CD1c-positive myeloid dendritic cell (primary cell): ENCODE results near the gene MINK1.
"Not testable (repeated sequence)": the region's sequence is repeated elsewhere in the genome, so short reads cannot be mapped to it uniquely, and the experiment has no call there.

Experiments
- DNase-seq: peaks from one replicate; pipeline ENCODE4 v3.0.0-alpha.2; 2016; ENCODE audit errors: extremely low spot score

Gene MINK1

DNA sequence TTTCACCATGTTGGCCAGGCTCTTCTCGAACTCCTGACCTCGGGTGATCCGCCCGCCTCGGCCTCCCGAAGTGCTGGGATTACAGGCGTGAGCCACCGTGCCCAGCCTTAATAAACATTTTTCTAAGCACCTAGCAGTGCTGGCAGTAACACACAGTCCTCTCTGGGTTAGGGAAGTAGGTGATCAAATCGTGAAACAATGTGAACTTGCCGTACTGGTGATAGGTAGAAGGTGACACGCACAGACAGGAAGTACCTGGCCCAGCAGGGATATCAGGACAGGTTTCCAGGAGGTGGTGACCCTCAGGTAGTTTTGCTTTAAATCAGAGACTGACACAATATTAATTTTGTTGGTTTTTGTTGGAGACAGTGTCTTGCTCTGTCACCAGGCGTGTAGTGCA, 21.7 kb upstream of the MINK1 start:
- DNase-seq, result no peak

DNA sequence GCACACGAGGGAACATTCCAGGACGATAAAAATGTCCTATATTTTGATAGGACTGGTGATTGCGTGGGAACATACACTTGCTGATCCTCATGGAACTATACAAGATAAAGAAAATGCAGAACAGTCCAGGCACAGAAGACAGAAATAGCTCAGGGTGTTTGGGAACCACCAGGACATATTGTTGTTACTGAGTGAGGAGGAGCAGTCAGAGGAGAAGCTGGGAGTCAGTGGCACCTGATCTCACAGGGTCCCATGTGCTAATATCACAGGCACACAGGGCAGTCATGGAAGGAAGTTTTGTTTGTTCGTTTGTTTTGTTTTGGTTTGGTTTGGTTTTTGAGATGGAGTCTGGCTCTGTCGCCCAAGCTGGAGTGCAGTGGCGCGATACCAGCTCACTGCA, 20.4 kb upstream of the MINK1 start:
- DNase-seq, result no peak

DNA sequence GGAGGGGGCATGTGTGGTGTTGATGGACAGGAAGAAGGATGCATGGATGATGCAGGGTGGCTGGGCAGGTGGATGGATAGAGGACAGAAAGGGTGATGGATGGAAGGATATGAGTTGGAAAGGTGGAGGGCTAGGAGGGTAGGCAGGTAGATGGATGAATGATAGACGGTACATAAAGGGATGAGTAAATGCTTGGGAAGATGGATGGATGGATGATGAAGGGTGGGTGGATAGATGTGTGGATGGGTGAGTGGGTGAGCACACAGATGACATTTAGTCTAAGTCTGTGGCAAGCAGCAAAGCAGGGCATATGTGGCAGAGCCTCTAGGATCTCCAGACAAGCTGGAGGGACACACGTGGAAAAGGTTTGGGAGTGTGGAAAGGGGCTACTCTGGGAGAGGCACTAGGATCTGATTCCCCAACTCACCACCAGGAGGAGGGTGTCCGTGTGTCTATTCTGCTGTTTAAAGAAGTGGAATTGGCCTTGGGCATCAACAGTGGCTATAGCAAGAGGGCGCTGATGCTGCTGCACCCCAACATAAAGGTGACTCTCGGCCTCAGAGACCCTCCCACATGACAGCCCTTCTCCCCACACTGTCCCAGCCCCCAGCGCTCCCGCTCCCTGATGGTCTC, 18.0 kb upstream of the MINK1 start:
- DNase-seq, result peak; percentile 18

DNA sequence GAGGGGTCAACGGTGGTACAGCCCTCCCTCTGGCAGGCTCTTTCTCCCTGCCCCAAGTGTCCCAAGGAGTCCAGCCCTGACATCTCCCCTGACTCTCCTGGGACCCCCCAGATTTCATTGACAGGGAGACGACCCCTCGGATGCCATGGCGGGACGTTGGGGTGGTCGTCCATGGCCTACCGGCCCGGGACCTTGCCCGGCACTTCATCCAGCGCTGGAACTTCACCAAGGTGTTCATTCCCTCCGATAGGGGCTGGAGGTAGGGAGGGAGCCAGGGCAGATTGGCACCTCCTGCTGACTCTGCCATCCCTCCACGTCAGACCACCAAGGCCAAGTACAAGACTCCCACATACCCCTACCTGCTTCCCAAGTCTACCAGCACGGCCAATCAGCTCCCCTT, 16.3 kb upstream of the MINK1 start:
- DNase-seq, result no peak

DNA sequence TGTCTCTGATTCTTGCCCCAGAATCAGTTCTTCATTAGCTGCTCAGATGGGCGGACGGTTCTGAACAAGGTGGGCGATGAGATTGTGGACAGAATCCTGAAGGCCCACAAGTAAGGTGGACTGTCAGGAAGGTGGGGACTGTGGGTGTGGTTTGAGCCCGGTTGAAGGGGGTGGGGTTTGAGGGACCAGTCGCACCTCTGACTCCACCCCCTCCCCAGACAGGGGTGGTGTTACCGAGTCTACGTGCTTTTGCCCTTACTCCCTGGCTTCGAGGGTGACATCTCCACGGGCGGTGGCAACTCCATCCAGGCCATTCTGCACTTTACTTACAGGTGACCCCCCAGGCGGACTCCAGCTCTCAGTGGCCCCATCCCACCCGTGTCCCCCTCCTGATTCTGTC, 14.9 kb upstream of the MINK1 start:
- DNase-seq, result no peak

DNA sequence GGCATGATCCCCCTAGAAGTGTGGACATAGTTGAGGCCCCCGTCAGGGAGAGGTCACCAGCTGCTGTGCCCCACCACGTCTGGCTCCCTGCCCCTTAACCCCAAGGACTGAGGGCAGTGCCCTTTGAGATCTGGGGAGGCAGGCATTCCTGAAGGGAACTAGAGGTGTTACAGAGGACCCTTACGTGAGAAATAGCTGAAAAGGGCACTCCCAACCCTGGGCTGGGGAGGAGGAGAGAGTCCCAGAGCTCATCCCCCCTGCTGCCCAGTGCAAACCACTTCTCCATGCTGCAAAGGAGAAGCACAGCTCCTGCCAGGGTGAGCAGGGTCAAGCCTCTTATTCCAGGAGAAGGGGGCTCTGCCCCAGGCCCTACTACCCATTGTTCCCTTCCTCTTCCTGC, 10.3 kb upstream of the MINK1 start:
- DNase-seq, result no peak

DNA sequence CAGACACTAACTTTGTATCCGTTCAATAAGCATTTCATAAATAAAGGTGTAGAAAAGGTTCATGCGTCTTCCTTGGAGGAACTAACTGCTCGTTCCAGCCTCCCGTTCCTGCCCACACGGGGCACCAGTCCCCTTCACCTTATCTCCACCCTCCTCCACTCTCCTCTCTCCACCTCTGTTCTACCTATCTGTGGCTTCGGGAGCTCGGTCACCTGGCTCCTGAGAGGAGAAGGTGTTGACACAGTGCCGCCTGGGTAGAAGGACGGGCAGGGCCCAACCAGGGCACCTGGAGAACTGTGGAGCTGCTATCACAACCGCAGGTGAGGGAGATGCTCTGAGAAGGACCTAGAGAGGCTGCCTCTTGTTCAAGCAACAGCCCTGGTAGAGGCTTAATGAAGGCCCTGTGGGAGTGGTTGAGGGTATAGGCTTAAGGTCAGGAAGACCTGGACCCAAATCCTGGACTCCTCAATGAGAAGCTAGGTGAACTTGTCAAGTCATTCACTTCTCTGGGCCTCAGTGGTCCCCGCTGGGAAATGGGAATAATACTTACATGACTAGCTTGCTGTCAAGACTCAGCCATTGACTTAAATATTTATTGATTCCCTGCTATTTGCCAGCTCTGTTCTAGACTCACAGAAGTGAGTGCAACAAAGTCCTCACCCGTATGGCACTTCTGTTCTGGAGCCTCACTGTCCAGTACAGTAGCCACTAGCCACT, 9.6 kb upstream of the MINK1 start:
- DNase-seq, result no peak

DNA sequence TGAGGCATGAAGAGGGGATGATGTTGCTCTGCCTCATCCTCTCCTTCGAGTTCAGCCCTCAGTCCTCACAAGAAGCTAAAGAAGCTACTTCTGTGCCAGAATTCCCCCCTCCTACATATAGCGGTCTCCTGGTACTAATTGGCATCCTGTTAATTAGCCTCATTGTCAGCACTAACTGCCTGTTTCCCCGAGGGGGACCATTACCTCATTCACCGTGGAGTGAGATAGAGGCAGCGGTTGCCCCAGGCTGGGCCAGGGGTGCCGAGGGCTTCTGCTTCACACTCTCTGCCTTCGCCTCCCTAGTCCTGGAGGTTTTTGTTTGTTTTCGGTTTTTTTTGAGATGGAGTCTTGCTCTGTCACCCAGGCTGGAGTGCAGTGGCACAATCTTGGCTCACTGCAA, 5.7 kb upstream of the MINK1 start:
- DNase-seq, result no peak

DNA sequence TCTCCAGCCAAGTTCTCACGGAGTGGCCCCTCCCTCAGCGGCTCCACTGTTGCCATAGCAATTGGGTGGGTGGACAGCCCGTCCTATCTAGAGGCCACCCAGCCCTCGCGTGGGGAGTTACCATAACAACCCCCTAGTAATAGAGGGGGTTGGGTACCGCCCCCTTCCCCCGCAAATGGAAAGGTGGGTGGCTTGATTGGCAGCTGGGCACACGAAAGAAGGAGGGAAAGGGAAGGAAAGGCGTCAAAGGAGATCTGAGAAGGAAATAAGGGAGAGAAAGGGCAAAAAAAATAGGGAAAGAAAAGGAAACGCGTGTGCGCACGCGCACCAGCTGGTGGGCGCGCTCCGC, 337 bp upstream of the MINK1 start:
- not testable (repeated sequence) for DNase-seq

DNA sequence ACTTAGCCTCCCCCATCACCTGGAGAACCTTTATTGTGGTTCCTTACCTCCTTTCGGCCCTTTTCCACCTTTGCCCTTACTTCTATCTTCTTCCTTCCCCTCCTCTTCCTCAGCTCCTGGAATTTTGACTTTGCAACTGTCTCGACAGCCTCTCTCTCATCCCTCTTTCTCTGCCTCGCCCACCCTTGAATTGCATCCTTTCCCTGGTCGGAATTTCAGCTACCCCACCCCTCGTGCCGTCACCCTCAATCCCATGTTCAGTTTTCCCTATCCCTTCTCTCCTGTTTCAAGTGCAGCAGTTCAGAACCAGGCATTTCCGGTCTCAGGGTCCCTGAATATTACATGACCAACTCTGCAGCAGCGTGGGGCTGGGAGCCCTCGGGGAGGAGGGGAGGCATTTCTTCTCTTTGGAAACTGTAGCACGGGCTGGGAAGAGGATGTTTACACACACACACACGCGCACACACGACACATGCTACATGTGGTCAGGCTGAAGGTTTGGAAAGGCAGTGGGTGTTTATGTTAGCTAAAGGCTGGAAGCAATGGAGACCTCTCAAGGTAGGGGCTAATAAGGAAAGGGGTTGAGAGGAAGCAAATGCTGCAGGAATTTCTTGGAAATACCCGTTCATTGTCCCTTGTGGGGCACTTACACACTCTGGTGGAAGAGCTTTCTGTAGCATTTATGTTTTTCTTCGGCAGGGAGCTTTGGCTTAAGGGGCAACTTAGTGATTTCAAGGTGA, 971 bp downstream of the MINK1 start:
- peak; percentile 72 for DNase-seq

DNA sequence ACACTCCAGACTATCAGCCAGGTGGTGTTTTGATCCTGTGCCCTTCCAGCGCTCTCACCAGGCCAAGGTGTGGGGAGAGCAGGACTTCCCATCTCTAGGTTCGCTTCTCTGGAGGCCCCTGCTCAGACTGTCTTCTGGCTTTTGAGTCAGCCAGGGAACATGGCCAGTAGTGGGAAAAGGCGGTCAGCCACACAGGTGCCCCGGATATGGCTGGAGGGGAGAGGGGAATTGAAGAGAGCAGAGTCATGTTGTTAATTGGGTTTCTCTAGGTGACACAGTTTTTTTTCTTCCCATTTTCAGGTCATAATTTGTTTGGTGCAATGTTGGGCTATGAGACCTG, 1.5 kb downstream of the MINK1 start:
- no peak for DNase-seq

DNA sequence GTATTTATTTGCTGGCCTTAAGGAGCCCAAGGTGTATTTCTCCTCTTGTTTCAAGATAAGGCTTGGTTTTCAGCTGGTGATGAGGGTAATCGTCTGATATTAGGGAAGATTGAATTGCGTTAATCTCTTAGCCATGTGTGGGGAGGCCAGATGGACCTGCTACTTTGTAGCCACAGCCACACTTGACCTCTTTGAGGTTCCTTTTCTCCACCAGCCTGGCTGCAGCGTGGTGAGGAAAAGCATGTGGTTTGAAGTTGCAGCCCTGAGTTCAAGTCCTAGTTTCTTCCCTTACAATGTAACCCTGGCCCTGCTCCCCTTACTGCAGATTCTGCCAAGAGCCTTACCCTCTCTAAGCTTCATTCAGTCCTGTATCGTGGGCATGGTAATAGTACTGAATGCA, 3.1 kb downstream of the MINK1 start:
- no peak for DNase-seq

DNA sequence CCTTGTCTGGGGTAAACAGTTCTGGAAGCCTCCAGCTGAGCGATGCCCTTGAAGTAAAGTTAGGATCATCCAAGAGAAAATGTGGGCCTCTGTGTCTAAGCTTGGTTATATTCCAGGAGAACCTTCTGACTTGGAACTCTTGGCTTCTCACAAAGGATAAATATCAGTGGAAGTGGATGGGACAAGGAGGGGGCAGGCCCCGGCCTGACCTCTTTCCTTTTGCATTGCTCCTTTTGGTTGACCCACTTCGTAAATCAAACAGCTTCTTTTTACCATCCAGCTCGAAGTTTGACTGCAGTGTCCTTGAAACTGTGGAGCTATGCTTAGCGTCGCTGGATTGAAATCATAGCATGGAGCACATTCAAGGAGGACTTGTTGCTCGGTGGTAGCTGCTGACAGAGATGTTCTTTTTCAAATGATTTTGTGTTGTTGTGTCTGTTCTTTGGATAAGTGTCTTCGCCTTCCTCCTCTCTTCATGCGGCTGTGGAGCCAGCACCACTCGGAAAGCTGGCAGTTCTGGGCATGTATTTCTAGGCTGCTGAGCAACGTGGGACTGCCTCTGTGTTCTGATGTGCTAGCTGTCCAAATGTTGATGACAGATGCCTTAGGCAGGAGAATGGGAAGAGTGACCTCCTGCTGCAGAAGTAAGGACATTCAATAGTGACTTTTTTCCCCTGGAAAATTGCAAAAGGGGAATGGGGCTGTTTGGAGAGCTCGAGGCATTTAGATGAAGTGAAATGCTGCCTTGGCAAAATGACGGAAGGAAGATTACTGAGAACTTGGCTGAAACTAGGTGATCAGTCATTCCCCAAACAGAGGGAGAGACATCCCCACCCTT, 4.5 kb downstream of the MINK1 start:
- no peak for DNase-seq

DNA sequence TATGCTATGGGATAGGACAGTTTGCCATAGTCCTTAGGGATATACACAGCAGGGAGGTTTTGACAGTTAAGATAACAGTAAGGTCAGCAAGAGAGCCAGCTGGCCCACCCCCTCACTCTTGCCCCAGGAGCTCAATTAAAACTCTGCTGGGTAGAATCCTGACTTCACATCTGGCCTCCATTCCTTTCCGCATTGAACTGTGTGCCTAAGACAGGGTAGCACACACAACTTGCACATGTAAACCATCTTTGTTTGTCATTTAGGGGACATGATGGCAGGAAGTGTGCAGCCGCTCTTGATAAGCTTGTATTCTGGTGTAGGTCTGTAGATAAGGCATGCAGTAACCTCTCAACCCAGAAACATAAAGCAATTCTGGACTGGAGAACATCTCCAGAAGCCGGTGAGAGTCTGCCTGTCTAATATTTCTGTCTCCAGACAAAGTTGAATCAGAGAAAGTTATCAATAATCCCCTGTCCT, 5.2 kb downstream of the MINK1 start:
- no peak for DNase-seq

DNA sequence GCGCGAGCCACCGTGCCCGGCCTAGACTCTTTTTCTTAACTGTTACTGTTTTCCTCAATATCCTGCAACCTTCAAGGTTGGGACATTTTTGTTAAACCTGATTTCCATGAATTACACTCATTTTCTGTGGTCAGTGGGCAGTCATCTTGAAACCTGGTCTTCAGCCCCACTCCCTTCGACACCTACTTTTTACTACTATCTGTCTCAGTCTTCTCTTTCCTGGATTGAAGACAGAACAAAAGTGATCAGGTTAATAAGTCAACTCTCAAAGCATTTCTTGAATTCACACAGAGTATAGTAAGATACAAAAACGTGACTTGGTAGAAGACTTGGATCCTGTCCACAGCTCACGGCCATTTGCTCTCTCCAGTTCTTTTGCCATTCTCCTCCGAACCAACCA, 6.1 kb downstream of the MINK1 start:
- no peak for DNase-seq

DNA sequence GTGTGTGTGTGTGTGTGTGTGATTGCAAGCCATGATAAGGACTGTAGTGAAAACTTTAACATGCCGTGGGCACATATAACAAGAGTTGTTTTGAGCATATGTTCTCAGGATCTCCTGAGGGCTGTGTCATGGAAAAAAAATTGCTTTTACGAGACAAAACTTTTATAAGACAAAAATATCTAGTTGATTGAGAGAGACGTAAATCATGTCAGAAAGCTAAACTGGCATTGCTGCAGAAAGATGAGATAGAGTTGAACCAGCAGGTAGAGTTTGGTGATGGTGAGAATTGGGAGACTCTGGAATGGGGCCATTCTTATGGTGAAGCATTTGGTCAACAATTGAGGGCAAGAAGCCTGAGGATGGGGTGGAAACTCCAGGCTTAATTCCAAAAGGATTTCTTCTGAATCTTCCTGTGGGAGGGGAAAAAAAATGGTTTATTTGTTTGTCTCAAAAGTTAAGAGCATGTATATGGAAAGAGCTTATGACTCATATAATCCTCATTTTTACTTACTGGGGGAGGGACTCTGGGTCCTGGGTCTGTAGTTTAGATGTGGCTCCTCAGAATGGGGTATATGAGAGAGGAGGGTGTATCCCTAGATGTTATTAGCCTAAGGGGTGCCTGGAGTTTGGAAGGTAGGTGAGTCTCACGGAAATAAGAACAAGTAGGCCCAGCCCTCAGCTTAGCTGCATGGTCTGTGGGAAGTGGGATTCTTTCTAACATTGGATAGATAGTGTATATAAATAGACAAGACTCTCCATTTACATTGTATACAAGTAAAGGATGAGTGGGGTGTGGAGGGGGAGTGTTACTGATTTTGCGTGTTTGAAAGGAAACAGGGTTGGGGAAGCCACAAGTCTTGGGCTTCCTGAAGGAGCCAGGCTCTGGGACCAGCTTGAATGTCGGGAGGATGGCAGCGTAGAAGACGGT, 7.1 kb downstream of the MINK1 start:
- no peak for DNase-seq

DNA sequence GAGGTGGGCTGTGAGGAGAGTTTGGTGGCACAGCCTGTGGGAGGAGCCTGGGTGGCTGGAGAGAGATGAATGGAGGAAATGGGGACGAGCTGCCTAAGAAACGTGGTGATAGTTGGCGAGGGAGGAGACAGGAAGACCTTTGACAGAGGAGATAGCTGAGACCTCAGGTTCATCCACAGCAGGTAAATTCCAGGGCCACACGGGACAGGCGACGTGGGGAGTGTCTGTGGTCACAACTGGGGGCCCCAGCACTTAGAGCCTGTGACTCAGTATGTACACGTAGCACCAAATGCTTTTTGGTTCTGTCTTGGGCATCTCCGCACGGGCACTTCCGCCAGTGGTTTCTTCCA, 7.7 kb downstream of the MINK1 start:
- DNase-seq, result no peak

DNA sequence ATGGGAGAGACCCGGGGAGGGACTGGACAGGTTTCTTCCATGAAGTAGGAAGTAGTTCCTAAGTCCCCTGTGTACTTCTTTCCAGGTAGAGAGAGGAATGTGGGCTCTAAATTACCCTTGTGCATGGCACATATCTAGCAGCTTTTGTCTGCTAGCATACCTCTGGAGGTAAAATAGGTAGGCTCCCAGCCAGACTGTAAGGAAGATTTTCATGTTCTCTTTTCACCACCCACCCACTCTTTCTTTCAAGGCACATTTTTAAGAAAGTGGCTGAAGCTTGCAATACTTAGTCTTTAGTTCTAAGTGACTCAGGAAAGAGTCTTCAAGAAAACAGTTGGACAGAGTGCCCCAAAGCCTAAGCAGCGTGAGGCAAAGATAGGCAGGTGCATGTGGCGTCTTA, 9.2 kb downstream of the MINK1 start:
- no peak for DNase-seq

DNA sequence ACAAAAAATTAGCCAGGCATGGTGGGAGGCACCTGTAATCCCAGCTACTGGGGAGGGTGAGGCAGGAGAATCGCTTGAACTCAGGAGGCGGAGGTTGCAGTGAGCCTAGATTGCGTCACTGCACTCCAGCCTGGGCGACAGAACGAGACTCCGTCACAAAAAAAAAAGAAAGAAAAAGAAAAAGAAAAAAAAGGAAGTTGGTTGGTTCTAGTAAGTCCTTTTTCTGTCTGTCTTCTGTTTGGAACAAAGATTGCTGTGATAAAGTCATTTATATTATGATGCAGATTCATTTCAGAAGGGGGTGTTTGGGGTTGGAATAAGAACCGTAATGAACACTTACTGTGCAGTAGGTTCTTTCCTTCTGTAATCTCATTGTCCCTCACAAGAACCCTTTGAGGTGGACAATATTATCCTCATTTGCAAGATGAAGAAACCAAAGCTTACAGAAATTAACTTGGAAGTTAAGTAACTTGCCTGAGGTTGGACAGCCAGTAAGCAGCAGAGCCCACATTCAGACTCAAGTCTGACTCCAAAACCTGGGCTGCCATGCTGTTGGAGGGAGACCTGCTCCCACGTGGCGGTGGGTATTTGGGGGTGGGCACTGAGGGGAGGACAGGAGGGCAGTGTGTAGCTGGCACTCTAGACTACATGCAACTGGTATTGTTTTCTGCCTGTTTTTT, 10.3 kb downstream of the MINK1 start:
- peak; percentile 25 for DNase-seq

DNA sequence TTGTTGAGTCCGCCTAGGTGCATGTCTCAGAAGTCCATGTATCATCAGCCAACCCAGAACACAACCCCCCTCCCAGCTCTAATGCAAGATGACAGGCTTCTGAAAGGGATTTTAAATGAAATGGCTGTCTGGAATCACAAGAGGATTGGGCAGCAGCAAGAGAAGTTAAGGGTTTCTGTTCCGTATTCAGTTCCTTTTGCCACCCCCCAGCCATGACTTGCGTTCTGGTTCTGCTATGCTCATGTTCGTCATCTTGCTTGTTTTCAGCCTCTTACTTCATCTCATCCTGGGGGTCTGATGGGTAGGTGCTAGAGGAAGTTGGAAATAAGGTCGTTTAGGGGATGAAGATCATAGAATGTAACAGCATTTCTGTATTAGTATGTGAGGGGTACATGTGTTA, 12.0 kb downstream of the MINK1 start:
- peak; percentile 91 for DNase-seq
